ENCODE data around the gene ADD2.

Gene ADD2

GRCh38 chr2:70716131-70716743 lies 51.8 kb downstream of the ADD2 start:
- no peak overlapping the region for H3K4me3 ChIP-seq (ENCODE audit: low read depth, low read length)
- no peak for TF ChIP-seq CTCF (IDR thresholded peaks at IDR 0.05; ENCODE audit: low read depth, low read length)

GRCh38 chr2:70715071-70715985 lies 52.7 kb downstream of the ADD2 start:
- TF ChIP-seq CTCF (IDR thresholded peaks at IDR 0.05; ENCODE audit: low read depth, low read length) = no peak
- H3K4me3 ChIP-seq (ENCODE audit: low read depth, low read length) = no peak overlapping the region

- H3K4me3 ChIP-seq (ENCODE audit: low read depth, low read length) = no peak overlapping the region
- no peak for TF ChIP-seq CTCF (IDR thresholded peaks at IDR 0.05; ENCODE audit: low read depth, low read length)
Observed at GRCh38 chr2:70714141-70714905, 53.7 kb downstream of the ADD2 start.

- no peak overlapping the region for H3K4me3 ChIP-seq (ENCODE audit: low read depth, low read length)
- no peak for TF ChIP-seq CTCF (IDR thresholded peaks at IDR 0.05; ENCODE audit: low read depth, low read length)
Observed at GRCh38 chr2:70712916-70713315, 55.1 kb downstream of the ADD2 start.

GRCh38 chr2:70711191-70711590 lies 56.8 kb downstream of the ADD2 start:
- TF ChIP-seq CTCF (IDR thresholded peaks at IDR 0.05; ENCODE audit: low read depth, low read length) = no peak
- no peak overlapping the region for H3K4me3 ChIP-seq (ENCODE audit: low read depth, low read length)

GRCh38 chr2:70710038-70710690 lies 57.8 kb downstream of the ADD2 start:
- H3K4me3 ChIP-seq (ENCODE audit: low read depth, low read length) = no peak overlapping the region
- TF ChIP-seq CTCF (IDR thresholded peaks at IDR 0.05; ENCODE audit: low read depth, low read length) = no peak
